GM18526 (cell line): ENCODE data around the gene TULP1.

Experiments used
- POLR2A ChIP-seq: IDR thresholded peaks from 3 replicates; pipeline ENCODE4 v1.6.1; 2011; ENCODE audit not compliant: insufficient read length; ENCODE audit errors: extremely low read depth

Gene TULP1

GRCh38 chr6:35483062-35483461 lies 29.6 kb downstream of the TULP1 start:
- no peak for TF ChIP-seq POLR2A

- TF ChIP-seq POLR2A: no peak
Observed at GRCh38 chr6:35481226-35481625, 31.5 kb downstream of the TULP1 start.

- no peak for TF ChIP-seq POLR2A
Observed at GRCh38 chr6:35480176-35480575, 32.5 kb downstream of the TULP1 start.

- TF ChIP-seq POLR2A: no peak
Observed at GRCh38 chr6:35478259-35478658, 34.4 kb downstream of the TULP1 start.

- TF ChIP-seq POLR2A: no peak
Observed at GRCh38 chr6:35477551-35478179, 35.0 kb downstream of the TULP1 start.

- no peak for TF ChIP-seq POLR2A
Observed at GRCh38 chr6:35477028-35477427, 35.7 kb downstream of the TULP1 start.

GRCh38 chr6:35476004-35476403 lies 36.7 kb downstream of the TULP1 start:
- TF ChIP-seq POLR2A: no peak

GRCh38 chr6:35475573-35475972 lies 37.1 kb downstream of the TULP1 start:
- no peak for TF ChIP-seq POLR2A

- no peak for TF ChIP-seq POLR2A
Observed at GRCh38 chr6:35474942-35475570, 37.6 kb downstream of the TULP1 start.

- TF ChIP-seq POLR2A: peak; percentile 16
Observed at GRCh38 chr6:35474131-35474941, 38.4 kb downstream of the TULP1 start.

- TF ChIP-seq POLR2A: no peak
Observed at GRCh38 chr6:35473850-35474130, 38.9 kb downstream of the TULP1 start.

GRCh38 chr6:35473075-35473849 lies 39.4 kb downstream of the TULP1 start:
- peak; percentile 40 for TF ChIP-seq POLR2A

- TF ChIP-seq POLR2A: no peak
Observed at GRCh38 chr6:35471836-35472345, 40.8 kb downstream of the TULP1 start.

GRCh38 chr6:35470663-35471120 lies 42.0 kb downstream of the TULP1 start:
- TF ChIP-seq POLR2A: no peak
